GM18517 (cell line): ENCODE measurements around the gene ATP9B.
"Not testable (repeated sequence)": the region's sequence is repeated elsewhere in the genome, so short reads cannot be mapped to it uniquely, and the experiment has no call there.

Experiments used
- ATAC-seq: cut with Tn5 transposase; IDR thresholded peaks from one replicate; pipeline ENCODE4 v1.9.1; 2021; ENCODE audit warnings: mild to moderate bottlenecking, moderate library complexity; ENCODE audit not compliant: unreplicated experiment

The ATP9B gene

DNA sequence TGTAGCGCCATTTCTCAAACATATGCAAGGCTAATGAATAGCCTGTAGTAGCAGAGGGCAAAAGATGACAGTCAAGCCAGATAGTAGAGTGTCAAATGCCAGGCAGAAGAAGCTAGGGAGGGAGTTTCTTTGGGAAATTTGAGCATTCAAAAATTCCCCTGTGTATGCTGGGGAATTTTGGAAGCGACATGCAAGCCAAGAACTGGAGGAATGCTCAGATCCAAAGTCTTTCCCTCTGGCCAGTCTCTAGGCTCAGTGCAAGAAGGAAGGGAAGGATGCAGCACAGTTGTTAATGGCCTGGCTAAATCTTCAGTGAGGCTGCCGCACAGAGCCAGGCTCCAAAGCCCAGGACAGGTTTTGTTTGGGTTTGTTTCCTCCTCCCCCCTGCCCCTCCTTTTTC is 59.9 kb downstream of the ATP9B start:
- no peak for ATAC-seq

- ATAC-seq = no peak
Observed at GRCh38 chr18:79133724-79134123, 64.5 kb downstream of the ATP9B start.

- no peak for ATAC-seq
Observed at GRCh38 chr18:79135924-79136323, 66.7 kb downstream of the ATP9B start.

- no peak for ATAC-seq
Observed at GRCh38 chr18:79136742-79137141, 67.5 kb downstream of the ATP9B start.

DNA sequence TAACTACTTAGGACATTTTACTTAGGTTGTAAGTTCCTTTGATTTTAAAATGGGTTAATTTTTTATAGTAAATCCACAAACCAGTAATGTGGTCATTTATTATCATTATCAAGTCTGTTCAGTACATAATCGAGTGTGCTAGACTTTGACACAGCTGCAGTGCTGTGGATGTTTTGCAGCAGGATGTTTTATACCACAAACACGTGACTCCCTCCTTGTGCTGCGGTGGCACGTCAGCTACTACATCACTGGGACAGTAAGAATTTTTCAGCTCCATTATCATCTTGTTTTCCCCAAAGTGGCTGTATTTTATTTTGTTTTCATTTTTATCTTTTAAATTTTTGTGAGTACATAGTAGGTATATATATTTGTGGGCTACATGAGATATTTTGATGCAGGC is 70.0 kb downstream of the ATP9B start:
- no peak for ATAC-seq

DNA sequence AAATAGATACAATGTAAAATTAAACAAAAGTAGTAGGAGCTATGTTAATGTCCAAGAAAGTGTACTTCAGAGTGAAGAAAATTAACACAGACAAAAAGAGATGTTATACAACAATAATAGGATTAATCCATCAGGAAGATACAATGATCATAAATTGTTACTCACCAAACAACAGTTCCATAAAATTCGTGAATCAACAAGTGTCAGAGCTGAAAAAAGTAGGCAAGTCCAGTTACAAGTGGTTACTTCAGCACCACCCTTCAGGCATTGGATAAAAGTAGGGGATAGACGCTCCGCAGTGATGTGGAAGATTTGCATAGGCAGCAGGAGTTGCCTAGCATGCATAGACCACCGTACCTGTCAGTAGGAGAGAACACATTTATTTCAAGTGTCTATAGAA is 77.8 kb downstream of the ATP9B start:
- no peak for ATAC-seq

DNA sequence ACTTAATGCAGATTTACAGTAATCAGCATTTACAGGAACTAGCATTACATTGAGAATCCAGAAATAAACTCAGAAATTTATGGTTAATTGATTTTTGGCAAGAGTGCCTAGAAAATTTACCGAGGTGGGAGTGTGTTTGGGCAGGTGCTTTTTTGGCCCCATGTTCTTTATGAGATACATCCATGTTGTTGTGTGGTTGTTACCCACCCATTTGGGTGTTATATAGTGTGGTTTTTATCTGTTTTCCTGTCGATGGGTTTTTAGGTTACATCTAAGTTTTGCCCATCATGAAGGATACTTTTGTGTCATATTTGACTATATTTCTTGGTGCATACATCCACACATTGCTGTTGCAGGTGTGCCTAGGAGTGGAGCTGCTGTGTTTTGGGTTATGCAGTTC is 82.0 kb downstream of the ATP9B start:
- ATAC-seq = no peak

- no peak for ATAC-seq
Observed at GRCh38 chr18:79156327-79156726, 87.1 kb downstream of the ATP9B start.

- no peak for ATAC-seq
Observed at GRCh38 chr18:79164706-79165105, 95.5 kb downstream of the ATP9B start.

DNA sequence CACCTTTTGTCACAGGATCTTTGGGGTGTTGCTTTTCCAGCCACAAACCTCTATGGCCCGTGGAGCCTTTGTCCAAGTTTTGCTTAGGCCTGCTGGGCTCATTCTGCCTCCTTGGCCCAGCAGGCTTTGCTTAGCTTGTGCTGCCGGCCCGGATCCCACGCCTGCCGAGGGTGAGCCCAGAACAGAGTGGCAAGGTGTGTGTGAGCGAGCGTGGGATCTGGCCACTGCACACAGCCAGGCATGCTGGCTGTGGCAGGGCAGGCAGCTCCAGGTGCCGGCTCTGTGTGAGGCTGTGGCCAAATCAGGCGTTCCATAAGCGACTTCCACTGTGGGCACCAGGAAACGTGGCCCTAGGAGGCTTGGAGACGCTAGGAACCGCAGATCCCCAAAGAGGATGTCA is 97.5 kb downstream of the ATP9B start:
- no peak for ATAC-seq

- no peak for ATAC-seq
Observed at GRCh38 chr18:79167526-79168190, 98.5 kb downstream of the ATP9B start.

DNA sequence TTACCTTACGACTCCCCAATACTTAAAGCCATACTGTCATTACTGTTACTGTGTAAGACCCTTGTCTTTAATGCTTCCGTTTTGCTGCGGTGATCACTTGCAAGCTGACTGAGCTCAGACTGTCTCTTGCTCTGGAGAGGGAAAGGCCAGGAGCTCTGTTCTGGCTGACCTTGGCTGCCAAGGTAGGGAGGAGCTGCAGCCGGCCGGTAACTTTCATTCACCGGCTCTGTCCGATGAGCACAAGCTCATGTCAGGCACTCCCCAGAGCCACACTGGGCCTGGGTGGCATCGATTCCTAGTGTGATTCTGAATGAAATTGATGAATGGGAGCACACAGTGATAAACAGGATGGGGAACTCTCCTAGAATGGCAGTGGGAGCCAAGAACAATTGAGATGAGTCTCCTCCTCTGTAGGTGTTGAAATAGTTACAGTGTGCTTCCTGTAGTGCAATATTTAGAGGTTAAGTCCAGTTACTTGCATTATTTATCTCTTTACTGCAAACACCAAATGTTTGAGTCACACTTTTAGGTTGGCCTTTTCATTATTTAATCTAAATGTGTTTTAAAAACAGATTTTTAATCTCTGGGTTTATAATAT is 100.9 kb downstream of the ATP9B start:
- ATAC-seq = no peak

DNA sequence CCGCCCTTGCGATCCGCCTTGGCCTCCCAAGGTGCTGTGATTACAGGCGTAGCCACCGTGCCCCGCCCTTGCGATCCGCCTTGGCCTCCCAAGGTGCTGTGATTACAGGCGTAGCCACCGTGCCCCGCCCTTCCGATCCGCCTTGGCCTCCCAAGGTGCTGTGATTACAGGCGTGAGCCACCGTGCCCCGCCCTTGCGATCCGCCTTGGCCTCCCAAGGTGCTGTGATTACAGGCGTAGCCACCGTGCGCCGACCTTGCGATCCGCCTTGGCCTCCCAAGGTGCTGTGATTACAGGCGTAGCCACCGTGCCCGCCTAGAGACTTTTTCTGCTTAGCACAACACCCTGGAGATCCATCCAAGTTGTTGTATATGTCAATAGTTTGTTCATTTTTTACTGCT is 103.1 kb downstream of the ATP9B start:
- not testable (repeated sequence) for ATAC-seq

- no peak for ATAC-seq
Observed at GRCh38 chr18:79173742-79174141, 104.5 kb downstream of the ATP9B start.

- no peak for ATAC-seq
Observed at GRCh38 chr18:79178113-79178531, 108.9 kb downstream of the ATP9B start.

DNA sequence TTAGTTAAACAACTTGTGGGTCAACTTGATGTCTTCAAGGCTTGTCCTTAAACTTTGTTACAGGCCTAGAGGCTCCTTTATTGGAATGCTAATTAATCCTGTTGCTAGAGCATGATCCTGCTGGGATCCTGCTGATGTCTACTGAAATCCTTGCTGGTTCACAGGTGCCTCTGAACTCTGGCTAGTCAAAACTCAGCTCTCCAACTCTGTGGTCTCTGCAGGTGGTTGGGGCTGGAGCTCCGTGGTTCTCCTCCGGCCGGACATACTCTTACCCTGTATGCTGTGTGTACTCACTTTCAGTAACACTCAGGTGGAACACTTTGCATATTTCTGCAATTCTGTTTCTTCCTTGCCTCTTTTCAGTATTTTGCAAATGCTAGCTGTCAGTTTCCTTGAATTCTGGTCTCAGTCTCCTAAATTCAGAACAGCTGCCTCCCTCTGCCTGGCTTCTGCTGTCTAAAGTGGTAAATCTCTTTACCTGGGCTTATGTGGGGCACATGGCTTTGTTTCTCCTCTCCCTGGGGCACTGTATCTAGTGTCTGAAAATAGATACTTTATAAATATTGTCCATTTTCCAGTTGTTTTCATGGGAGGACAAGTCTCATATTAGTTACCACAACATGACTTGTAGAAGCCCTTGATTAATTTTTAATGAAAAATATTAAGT is 113.0 kb downstream of the ATP9B start:
- ATAC-seq = no peak

DNA sequence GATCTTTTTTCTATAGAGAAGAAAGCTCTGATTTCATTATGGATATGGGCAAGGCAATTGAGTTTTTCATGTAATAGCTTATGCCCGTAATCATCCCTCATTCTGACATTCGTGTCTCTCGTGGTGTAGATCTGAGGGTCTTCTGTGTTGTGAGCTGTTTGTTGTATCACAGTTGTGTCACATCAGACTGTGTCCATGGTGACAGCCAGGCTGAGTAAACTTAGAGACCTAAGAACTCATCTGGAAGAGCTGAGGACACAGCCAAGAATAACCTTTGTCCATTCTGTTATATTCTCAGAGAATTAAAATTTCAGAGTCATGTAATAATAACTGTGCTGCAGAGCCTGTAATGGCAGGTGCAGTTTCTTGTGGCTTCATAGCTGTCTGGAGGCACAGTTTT is 116.5 kb downstream of the ATP9B start:
- no peak for ATAC-seq

- no peak for ATAC-seq
Observed at GRCh38 chr18:79186649-79187048, 117.5 kb downstream of the ATP9B start.

- ATAC-seq = no peak
Observed at GRCh38 chr18:79187532-79188277, 118.5 kb downstream of the ATP9B start.

DNA sequence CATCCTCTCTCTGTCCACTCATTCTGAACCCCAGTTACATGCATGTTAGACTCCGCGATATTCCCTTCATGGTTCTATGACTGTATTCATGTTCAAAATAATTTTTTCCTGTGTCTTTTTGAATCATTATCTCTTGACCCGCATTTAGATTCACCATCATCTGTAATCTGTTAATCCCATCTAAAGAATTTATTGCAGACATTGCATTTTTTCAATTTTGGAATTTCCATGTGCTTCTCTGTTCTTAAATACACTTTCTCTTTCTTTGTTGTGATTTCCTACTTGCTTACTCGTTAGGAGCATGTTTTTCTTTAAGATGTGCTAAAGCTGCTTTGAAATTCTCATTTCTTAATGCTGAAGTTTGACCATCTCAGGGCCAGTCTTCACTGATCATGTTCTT is 122.2 kb downstream of the ATP9B start:
- no peak for ATAC-seq

- ATAC-seq = no peak
Observed at GRCh38 chr18:79191956-79192355, 122.8 kb downstream of the ATP9B start.

DNA sequence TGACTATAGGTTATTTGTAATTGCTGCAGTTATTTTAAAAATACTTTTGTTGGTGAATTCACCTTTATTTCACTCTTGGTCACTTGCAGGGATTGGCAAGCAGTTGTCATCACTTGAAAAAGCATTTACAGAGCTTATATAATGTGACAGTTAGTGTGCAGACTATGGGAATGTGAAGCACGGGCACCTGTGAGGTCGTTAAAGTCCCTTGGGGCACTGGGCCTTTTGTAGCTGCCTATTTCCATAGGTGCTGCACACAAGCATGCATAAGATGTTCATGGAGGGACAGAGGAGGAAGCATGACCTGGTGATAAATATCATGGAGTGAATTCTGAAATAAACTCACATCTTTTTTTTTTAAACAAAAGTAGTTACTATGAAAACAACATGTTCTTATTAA is 124.6 kb downstream of the ATP9B start:
- no peak for ATAC-seq
